ENCODE data around the gene PRKG1. TPM values are rescaled to one million over a fixed set of nuclear protein-coding genes. Genes with fewer than 3 reads are reported as not detected.
"Not testable (repeated sequence)": the region's sequence is repeated elsewhere in the genome, so short reads cannot be mapped to it uniquely, and the experiment has no call there.

PRKG1 gene
- total RNA-seq, 1 donor from 2014 or later = 17.9 TPM

GRCh38 chr10:52194191-52194590 lies 1119.9 kb downstream of the PRKG1 start:
- Histone ChIP-seq H3K36me3 (no peaks in the 10 kb centered on the region), H3K27ac (no peak overlapping the region), H3K4me3 (no peak overlapping the region), H3K4me1 (no peaks in the 10 kb centered on the region), H3K9me3 (no peaks in the 10 kb centered on the region), H3K27me3 (no peaks in the 10 kb centered on the region)
- no peak for TF ChIP-seq POLR2A (IDR thresholded peaks at IDR 0.05)
- no peak for TF ChIP-seq POLR2AphosphoS5 (IDR thresholded peaks at IDR 0.05; ENCODE audit: insufficient read depth in 1 of 2, low read depth in 1 of 2)
- TF ChIP-seq CTCF (IDR thresholded peaks at IDR 0.05) = no peak
- intact Hi-C loops (cut with DNase I) = no loop called here
- DNase-seq (ENCODE audit: extremely low spot score in 2 of 2) = no peak

GRCh38 chr10:52194716-52195115 lies 1120.4 kb downstream of the PRKG1 start:
- no peak for DNase-seq (ENCODE audit: extremely low spot score in 2 of 2)
- Histone ChIP-seq H3K4me1 (no peaks in the 10 kb centered on the region), H3K9me3 (no peaks in the 10 kb centered on the region), H3K27me3 (no peaks in the 10 kb centered on the region), H3K27ac (no peak overlapping the region), H3K36me3 (no peaks in the 10 kb centered on the region), H3K4me3 (no peak overlapping the region)
- TF ChIP-seq CTCF (IDR thresholded peaks at IDR 0.05) = no peak
- TF ChIP-seq POLR2A (IDR thresholded peaks at IDR 0.05) = no peak
- TF ChIP-seq POLR2AphosphoS5 (IDR thresholded peaks at IDR 0.05; ENCODE audit: insufficient read depth in 1 of 2, low read depth in 1 of 2) = no peak
- intact Hi-C loops (cut with DNase I) = no loop called here

GRCh38 chr10:52197098-52197497 lies 1122.8 kb downstream of the PRKG1 start:
- DNase-seq (ENCODE audit: extremely low spot score in 2 of 2) = no peak
- intact Hi-C loops (cut with DNase I) = no loop called here
- no peak overlapping the region for H3K4me3 ChIP-seq
- no peaks in the 10 kb centered on the region for H3K4me1 ChIP-seq
- TF ChIP-seq CTCF (IDR thresholded peaks at IDR 0.05) (no peak), POLR2A (IDR thresholded peaks at IDR 0.05) (no peak), POLR2AphosphoS5 (IDR thresholded peaks at IDR 0.05; ENCODE audit: insufficient read depth in 1 of 2, low read depth in 1 of 2) (no peak)
- H3K27me3 ChIP-seq = no peaks in the 10 kb centered on the region
- no peaks in the 10 kb centered on the region for H3K36me3 ChIP-seq
- no peaks in the 10 kb centered on the region for H3K9me3 ChIP-seq
- no peak overlapping the region for H3K27ac ChIP-seq

GRCh38 chr10:52198540-52198939 lies 1124.3 kb downstream of the PRKG1 start:
- no peaks in the 10 kb centered on the region for H3K9me3 ChIP-seq
- H3K27ac ChIP-seq = no peak overlapping the region
- no peaks in the 10 kb centered on the region for H3K27me3 ChIP-seq
- no peaks in the 10 kb centered on the region for H3K4me1 ChIP-seq
- TF ChIP-seq POLR2AphosphoS5 (IDR thresholded peaks at IDR 0.05; ENCODE audit: insufficient read depth in 1 of 2, low read depth in 1 of 2) (no peak), CTCF (IDR thresholded peaks at IDR 0.05) (no peak)
- no peaks in the 10 kb centered on the region for H3K36me3 ChIP-seq
- intact Hi-C loops (cut with DNase I) = no loop called here
- H3K4me3 ChIP-seq = no peak overlapping the region
- no peak for DNase-seq (ENCODE audit: extremely low spot score in 2 of 2)

GRCh38 chr10:52204906-52205305 lies 1130.6 kb downstream of the PRKG1 start:
- not testable (repeated sequence) for H3K4me1 ChIP-seq; H3K36me3 ChIP-seq; H3K9me3 ChIP-seq; H3K4me3 ChIP-seq; H3K27me3 ChIP-seq; DNase-seq (ENCODE audit: extremely low spot score in 2 of 2); H3K27ac ChIP-seq
- intact Hi-C loops (cut with DNase I) = loop anchor here (5.0 kb wide), 1 partner anchor 1143 kb away; no protein-coding TSS in a partner anchor

GRCh38 chr10:52208365-52208764 lies 1134.1 kb downstream of the PRKG1 start:
- H3K4me3 ChIP-seq = no peak overlapping the region
- H3K36me3 ChIP-seq = no peaks in the 10 kb centered on the region
- no peaks in the 10 kb centered on the region for H3K27me3 ChIP-seq
- H3K9me3 ChIP-seq = no peaks in the 10 kb centered on the region
- no peak overlapping the region for H3K27ac ChIP-seq
- intact Hi-C loops (cut with DNase I) = no loop called here
- peaks cover 2% of the 10 kb centered on the region for H3K4me1 ChIP-seq
- TF ChIP-seq CTCF (IDR thresholded peaks at IDR 0.05) = no peak
- no peak for TF ChIP-seq POLR2A (IDR thresholded peaks at IDR 0.05)
- no peak for TF ChIP-seq POLR2AphosphoS5 (IDR thresholded peaks at IDR 0.05; ENCODE audit: insufficient read depth in 1 of 2, low read depth in 1 of 2)
- no peak for DNase-seq (ENCODE audit: extremely low spot score in 2 of 2)
